ENCODE results near the gene HMGCR.
A peak's percentile ranks its signal among the peaks of the same experiment; 100 is the strongest.
"Not testable (repeated sequence)": the region's sequence is repeated elsewhere in the genome, so short reads cannot be mapped to it uniquely, and the experiment has no call there.

HMGCR gene

GRCh38 chr5:75336615-75337336 is at the start of gene HMGCR:
Gene HMGCR (plus strand): TSS chr5:75337220. CDS start chr5:75342606, 5,386 bp downstream.
- peak; percentile 69 for DNase-seq

GRCh38 chr5:75291844-75292243 is 45.2 kb upstream of the HMGCR start:
- not testable (repeated sequence) for DNase-seq

GRCh38 chr5:75300084-75300483 is 36.9 kb upstream of the HMGCR start:
- no peak for DNase-seq

- DNase-seq = no peak
These were observed 33.6 kb upstream of the HMGCR start for GRCh38 chr5:75303419-75303818.

- DNase-seq = not testable (repeated sequence)
These were observed 32.5 kb upstream of the HMGCR start for GRCh38 chr5:75304486-75304885.

- DNase-seq = no peak
These were observed 30.3 kb upstream of the HMGCR start for GRCh38 chr5:75306746-75307145.

GRCh38 chr5:75310212-75310611 is 26.8 kb upstream of the HMGCR start:
- no peak for DNase-seq

- DNase-seq = not testable (repeated sequence)
These were observed 17.9 kb upstream of the HMGCR start for GRCh38 chr5:75319148-75319547.

GRCh38 chr5:75319638-75320037 is 17.4 kb upstream of the HMGCR start:
- no peak for DNase-seq

- no peak for DNase-seq
These were observed 16.6 kb upstream of the HMGCR start for GRCh38 chr5:75320371-75320770.

GRCh38 chr5:75322066-75322465 is 15.0 kb upstream of the HMGCR start:
- DNase-seq = no peak

GRCh38 chr5:75324791-75325190 is 12.2 kb upstream of the HMGCR start:
- DNase-seq = no peak

GRCh38 chr5:75325242-75325641 is 11.8 kb upstream of the HMGCR start:
- DNase-seq = no peak

GRCh38 chr5:75330404-75330803 is 6.6 kb upstream of the HMGCR start:
- no peak for DNase-seq

- DNase-seq = no peak
These were observed 5.6 kb upstream of the HMGCR start for GRCh38 chr5:75331095-75332090.

GRCh38 chr5:75333759-75334158 is 3.3 kb upstream of the HMGCR start:
- not testable (repeated sequence) for DNase-seq

- not testable (repeated sequence) for DNase-seq
These were observed 2.6 kb upstream of the HMGCR start for GRCh38 chr5:75334413-75334812.

- no peak for DNase-seq
These were observed 1.5 kb upstream of the HMGCR start for GRCh38 chr5:75335486-75335885.

GRCh38 chr5:75335952-75336614 is 937 bp upstream of the HMGCR start:
- DNase-seq = peak; percentile 31

- DNase-seq = no peak
These were observed 474 bp downstream of the HMGCR start for GRCh38 chr5:75337366-75338021.

GRCh38 chr5:75338408-75338807 is 1.4 kb downstream of the HMGCR start:
- DNase-seq = no peak

- no peak for DNase-seq
These were observed 3.9 kb downstream of the HMGCR start for GRCh38 chr5:75340714-75341478.
